ENCODE data around the gene PPM1J.

- TF ChIP-seq FOXO4 (CRISPR knock-in tag; conservative IDR thresholded peaks at IDR 0.05): no peak
- TF ChIP-seq POLR2A (IDR thresholded peaks at IDR 0.05; ENCODE audit: insufficient read depth in 1 of 2, low read depth in 2 of 2, low read length in 2 of 2): no peak
- TF ChIP-seq, protein P1, sequence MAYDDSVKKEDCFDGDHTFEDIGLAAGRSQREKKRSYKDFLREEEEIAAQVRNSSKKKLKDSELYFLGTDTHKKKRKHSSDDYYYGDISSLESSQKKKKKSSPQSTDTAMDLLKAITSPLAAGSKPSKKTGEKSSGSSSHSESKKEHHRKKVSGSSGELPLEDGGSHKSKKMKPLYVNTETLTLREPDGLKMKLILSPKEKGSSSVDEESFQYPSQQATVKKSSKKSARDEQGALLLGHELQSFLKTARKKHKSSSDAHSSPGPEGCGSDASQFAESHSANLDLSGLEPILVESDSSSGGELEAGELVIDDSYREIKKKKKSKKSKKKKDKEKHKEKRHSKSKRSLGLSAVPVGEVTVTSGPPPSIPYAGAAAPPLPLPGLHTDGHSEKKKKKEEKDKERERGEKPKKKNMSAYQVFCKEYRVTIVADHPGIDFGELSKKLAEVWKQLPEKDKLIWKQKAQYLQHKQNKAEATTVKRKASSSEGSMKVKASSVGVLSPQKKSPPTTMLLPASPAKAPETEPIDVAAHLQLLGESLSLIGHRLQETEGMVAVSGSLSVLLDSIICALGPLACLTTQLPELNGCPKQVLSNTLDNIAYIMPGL (CRISPR knock-in tag; IDR thresholded peaks at IDR 0.05; ENCODE audit: borderline replicate concordance in 1 of 2, low read depth in 1 of 2): no peak
- TF ChIP-seq, protein P2, sequence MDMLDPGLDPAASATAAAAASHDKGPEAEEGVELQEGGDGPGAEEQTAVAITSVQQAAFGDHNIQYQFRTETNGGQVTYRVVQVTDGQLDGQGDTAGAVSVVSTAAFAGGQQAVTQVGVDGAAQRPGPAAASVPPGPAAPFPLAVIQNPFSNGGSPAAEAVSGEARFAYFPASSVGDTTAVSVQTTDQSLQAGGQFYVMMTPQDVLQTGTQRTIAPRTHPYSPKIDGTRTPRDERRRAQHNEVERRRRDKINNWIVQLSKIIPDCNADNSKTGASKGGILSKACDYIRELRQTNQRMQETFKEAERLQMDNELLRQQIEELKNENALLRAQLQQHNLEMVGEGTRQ (IDR thresholded peaks at IDR 0.05; ENCODE audit: low read depth, low read length): no peak
- TF ChIP-seq, protein P2 (CRISPR knock-in tag; IDR thresholded peaks at IDR 0.05; ENCODE audit: borderline replicate concordance): no peak
- TF ChIP-seq, protein P3, sequence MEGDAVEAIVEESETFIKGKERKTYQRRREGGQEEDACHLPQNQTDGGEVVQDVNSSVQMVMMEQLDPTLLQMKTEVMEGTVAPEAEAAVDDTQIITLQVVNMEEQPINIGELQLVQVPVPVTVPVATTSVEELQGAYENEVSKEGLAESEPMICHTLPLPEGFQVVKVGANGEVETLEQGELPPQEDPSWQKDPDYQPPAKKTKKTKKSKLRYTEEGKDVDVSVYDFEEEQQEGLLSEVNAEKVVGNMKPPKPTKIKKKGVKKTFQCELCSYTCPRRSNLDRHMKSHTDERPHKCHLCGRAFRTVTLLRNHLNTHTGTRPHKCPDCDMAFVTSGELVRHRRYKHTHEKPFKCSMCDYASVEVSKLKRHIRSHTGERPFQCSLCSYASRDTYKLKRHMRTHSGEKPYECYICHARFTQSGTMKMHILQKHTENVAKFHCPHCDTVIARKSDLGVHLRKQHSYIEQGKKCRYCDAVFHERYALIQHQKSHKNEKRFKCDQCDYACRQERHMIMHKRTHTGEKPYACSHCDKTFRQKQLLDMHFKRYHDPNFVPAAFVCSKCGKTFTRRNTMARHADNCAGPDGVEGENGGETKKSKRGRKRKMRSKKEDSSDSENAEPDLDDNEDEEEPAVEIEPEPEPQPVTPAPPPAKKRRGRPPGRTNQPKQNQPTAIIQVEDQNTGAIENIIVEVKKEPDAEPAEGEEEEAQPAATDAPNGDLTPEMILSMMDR (CRISPR knock-in tag; IDR thresholded peaks at IDR 0.05): no peak
- TF ChIP-seq RARA (CRISPR knock-in tag; IDR thresholded peaks at IDR 0.05): no peak
- TF ChIP-seq ETV5 (CRISPR knock-in tag; IDR thresholded peaks at IDR 0.05; ENCODE audit: borderline replicate concordance): no peak
- TF ChIP-seq NR1H2 (CRISPR knock-in tag; IDR thresholded peaks at IDR 0.05; ENCODE audit: borderline replicate concordance, low read depth): no peak
- TF ChIP-seq ZNF879 (CRISPR knock-in tag; IDR thresholded peaks at IDR 0.05): no peak
- TF ChIP-seq, protein P4, sequence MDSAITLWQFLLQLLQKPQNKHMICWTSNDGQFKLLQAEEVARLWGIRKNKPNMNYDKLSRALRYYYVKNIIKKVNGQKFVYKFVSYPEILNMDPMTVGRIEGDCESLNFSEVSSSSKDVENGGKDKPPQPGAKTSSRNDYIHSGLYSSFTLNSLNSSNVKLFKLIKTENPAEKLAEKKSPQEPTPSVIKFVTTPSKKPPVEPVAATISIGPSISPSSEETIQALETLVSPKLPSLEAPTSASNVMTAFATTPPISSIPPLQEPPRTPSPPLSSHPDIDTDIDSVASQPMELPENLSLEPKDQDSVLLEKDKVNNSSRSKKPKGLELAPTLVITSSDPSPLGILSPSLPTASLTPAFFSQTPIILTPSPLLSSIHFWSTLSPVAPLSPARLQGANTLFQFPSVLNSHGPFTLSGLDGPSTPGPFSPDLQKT (CRISPR knock-in tag; IDR thresholded peaks at IDR 0.05; ENCODE audit: borderline replicate concordance): no peak
- no peak for TF ChIP-seq MAFK (conservative IDR thresholded peaks at IDR 0.05 in 1 of 2, IDR thresholded peaks at IDR 0.05 in 1 of 2; ENCODE audit: low read length in 2 of 2)
These were observed 4.5 kb downstream of the PPM1J start for GRCh38 chr1:112710586-112710985.

Measured in HepG2 (cell line).